GOT3 (cell line): ENCODE measurements around the gene PLEKHB2.
"Not testable (repeated sequence)": the region's sequence is repeated elsewhere in the genome, so short reads cannot be mapped to it uniquely, and the experiment has no call there.

Experiments used
- DNase-seq: peaks from one replicate; lab custom pipeline; 2025; ENCODE audit warnings: mixed read lengths; lab: John Stamatoyannopoulos, UW

The PLEKHB2 gene

DNA sequence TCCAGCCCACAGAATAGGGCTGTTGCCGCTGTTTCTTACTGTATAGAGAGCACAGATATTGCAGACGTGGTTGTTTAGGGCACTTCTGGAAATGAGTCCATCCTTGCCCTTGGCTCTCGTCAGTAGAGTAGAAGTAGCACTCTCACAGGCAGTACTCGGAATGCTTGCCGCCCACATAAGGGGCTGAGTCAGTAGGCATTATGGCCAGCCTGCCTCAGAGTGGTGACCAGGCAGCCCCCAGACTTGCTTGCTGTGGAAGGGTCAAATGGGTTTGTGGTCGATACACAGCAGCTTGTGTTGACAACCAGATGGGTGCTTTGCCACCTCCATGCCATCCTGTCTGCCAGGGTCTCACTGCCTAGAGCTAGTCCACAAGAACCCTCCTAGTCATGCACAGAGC, 38.7 kb downstream of the PLEKHB2 start:
- no peak for DNase-seq

DNA sequence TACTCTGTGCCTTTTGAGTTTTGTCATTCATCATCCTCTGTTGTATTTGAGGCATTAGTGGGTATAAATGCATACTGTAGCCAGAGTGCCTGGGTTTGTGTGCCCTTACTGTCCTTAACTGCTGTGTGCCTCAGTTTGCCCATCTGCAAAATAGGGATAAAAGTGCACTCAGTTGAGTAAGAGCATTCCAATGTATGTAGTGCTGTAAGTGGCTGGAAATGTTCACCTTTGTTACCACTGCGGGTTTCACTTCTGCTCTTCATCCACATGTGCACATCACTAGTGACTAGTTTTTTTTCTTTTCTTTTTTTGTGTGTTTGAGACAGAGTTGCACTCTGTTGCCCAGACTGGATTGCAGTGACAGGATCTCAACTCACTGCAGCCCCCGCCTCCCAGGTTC, 39.9 kb downstream of the PLEKHB2 start:
- no peak for DNase-seq

DNA sequence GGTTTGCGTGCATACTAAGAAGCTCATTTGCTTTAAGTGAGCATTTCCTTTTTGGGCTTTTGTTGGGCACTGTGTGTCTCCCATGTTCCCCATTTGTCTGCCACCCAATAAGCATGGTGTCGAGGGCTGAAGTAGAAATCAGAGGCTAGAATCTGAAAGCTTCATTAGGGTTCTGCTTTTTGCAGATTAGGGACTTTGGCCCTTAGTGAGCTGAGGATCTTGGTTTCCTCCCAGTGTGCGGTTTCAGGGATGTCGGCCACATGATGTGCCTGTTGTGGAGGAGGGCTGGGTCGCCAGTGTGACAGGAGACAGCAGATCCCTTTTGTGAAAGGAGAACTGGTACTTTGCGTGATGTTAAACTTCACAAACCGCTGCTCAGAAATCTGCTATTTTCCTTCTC, 41.1 kb downstream of the PLEKHB2 start:
- DNase-seq = no peak

DNA sequence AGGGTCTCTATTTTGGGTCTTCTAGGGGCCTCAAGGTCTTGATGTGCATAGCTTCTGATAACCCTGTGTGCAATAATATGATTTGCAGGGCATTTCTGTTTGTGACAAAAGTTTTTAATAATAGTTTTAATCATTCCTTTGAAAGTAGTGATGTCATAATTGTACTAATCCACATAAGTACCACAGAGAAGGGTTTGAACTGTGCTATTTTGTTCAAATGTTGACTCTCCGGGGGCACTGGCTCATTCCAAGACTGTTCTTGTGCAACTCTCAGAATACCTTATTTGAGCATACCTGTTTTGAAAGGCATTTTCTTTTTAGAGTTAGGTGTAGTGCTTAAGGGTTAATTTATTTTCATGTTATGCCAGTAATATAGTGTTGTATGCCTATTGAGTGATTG, 41.6 kb downstream of the PLEKHB2 start:
- DNase-seq = no peak

DNA sequence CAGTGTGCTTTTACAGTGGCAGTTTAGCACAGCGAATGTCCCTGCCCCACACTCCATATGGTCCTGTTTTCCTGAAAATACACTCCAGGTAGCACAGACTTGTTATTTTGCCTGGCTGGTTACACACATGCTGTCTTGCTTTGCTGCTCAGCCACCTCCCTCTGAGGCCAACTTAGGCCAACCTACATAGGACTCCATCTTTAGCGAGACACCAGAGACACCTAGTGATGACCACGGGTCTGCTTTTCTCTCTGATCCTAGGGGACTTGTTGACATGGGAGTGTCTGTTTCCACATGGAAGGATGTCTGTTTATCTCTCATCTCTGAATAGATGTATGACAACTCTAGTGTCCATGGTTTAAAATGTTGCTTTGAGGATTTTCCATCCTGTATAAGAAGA, 43.3 kb downstream of the PLEKHB2 start:
- no peak for DNase-seq

DNA sequence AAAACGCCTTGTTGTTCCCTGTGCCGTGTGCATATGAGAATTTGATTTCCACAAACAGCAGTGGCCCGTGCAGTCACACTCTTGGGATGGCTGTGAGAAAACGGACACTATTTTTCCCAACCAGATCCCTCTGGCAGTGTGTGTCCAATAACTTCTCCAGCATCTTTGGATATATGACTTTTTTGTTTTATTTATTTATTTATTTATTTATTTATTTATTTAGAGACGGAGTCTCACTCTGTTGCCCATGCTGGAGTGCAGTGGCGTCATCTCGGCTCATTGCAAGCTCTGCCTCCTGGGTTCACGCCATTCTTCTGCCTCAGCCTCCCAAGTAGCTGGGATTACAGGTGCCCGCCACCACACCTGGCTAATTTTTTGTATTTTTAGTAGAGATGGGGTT, 45.0 kb downstream of the PLEKHB2 start:
- DNase-seq = not testable (repeated sequence)

GRCh38 chr2:131151398-131151797, 46.3 kb downstream of the PLEKHB2 start:
- no peak for DNase-seq

- no peak for DNase-seq
Measured at GRCh38 chr2:131152074-131152473, 46.9 kb downstream of the PLEKHB2 start.

DNA sequence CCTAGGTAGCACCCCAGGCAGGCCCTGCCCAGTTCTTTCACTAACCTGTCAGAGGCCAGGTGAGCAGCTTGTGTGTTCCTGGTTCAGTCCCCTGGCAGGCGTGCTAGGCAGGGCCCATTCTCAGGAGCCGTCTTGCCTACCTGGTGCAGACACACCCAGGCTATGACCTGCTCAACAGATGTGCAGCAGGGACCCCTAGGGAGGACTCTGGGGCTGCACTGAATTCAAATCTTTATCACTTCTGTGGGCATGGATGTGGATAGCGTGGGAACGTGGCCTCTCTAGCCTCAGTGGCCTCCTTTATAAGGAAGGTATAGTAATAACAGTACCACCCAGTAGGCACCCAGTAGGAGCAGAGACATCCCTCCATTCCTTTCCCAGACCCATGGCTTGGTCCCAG, 48.4 kb downstream of the PLEKHB2 start:
- DNase-seq = no peak

- DNase-seq = peak; percentile 17
Measured at GRCh38 chr2:131154071-131154531, 49.0 kb downstream of the PLEKHB2 start.

DNA sequence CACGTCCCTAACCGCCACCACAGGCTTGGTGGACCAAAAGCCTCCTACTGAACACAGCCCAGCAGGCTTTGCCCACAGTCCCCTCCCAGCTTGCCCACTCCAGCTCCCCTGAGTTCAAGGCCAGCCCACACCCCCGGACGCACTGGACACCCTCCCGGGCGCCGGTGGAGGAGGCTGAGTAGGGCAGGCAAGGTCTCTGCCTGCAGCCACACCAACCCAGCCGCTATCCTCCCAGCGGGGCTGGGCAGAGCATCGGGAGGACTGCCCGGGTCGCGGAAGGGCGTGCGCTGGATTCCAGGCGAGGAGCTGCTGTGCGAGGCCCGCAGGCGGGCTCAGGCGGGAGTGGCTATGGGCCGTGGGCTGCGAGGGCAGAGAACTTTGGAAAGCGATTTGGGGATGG, 49.5 kb downstream of the PLEKHB2 start:
- no peak for DNase-seq

- DNase-seq = no peak
Measured at GRCh38 chr2:131155208-131155855, 50.2 kb downstream of the PLEKHB2 start.

GRCh38 chr2:131156452-131157149, 51.5 kb downstream of the PLEKHB2 start:
- DNase-seq = no peak

DNA sequence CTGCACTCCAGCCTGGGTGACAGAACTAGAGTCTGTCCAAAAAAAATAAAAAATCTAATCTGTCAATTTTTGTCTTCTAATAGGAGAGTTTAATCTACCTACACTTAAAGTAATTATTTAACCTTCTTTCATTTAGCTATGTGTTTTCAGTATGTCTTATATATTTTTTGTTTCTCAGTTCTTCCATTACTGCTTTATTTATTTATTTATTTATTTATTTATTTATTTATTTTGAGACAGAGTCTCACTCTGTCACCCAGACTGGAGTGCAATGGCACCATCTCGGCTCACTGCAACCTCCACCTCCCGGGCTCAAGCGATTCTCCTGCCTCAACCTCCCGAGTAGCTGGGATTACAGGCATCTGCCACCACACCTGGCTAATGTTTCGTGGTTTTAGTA, 60.4 kb downstream of the PLEKHB2 start:
- DNase-seq = not testable (repeated sequence)

DNA sequence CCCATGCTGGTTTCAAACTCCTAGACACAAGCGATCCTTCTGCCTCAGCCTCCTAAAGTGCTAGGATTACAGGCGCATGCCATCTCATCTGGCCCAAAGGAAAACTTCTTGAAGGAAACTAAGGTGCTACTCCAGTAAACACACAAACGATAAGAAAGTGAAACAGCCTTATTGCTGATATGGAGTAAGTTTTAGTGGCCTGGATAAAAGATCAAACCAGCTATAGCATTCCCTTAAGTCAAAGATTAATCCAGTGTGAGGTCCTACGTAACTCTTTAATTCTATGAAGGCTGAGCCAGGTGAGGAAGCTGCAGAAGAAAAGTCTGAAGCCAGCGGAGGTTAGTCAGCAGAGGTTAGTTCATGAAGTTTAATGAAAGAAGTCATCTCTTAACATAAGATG, 63.4 kb downstream of the PLEKHB2 start:
- no peak for DNase-seq

DNA sequence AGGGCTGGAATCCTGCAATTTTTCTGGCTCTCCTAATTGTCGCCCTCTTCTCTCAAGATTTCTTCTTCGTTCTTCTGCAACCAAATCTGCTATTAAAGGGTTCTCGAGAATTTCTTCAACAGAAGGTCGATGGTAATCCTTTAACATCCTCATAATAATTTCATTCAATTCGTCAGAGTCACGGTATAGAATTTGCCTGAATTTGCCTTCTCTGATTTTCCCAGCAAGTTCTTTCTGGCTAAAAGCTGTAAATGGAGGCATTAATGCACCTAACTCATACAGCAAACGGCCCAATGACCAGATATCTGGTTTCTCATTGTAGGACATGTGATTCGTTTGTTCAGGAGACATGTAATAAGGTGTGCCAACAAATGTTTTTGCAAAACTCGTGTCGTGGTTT, 72.9 kb downstream of the PLEKHB2 start:
- not testable (repeated sequence) for DNase-seq

DNA sequence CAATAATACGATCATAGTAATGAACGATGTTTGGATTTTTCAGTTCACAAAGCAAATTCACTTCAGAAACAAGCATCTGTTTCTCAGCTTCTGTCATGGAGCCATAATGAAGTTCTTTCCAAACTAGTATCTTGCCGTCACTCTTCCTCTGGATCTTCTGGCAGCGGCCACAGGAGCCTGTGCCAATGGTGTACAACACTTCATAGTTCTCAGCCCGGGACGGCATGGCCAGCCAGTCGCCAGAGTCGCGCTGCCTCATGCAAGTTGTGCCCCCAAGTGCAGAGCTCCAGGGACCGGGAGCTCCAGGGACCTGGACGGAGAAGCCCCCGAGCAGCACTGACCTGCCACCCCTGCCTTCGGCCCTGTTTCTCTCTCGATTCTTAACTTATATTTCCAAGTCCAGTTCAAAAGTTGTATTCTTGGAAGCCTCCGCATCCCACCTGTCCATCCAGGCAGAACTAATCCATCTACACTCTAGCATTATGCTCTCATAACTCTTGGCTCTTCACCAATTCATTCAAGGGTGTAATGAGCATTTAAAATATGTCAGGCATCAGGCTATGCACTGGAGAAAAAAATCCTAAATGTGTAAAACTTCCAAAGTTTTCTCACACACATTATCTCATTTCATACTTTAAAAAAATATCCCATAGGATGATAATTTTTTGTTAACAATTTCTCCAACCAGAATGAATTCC, 73.7 kb downstream of the PLEKHB2 start:
- not testable (repeated sequence) for DNase-seq

DNA sequence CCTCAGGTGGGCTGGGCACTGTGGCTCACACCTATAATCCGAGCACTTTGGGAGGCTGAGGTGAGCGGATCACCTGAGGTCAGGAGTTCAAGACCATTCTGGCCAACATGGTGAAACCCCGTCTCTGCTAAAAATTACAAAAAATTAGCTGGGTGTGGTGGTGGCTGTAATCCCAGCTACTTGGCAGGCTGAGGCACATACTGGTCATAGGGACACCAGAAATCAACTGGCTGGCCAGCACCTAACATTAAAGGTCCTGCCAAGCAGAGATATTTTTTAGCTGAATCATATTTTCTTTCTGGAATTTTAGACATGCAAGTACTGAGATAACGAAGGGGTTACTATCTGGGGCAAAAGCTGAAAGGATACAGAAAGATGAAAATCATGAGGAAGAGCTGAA, 76.3 kb downstream of the PLEKHB2 start:
- not testable (repeated sequence) for DNase-seq

GRCh38 chr2:131193421-131193820, 88.3 kb downstream of the PLEKHB2 start:
- not testable (repeated sequence) for DNase-seq

GRCh38 chr2:131196186-131196585, 91.0 kb downstream of the PLEKHB2 start:
- DNase-seq = not testable (repeated sequence)
